22Rv1 (cell line): ENCODE results near the gene ATAD3B.
"Not testable (repeated sequence)": the region's sequence is repeated elsewhere in the genome, so short reads cannot be mapped to it uniquely, and the experiment has no call there.

Source experiments
- ZFX ChIP-seq: fragments of 450-650 bp; IDR thresholded peaks from 2 replicates; pipeline ENCODE4 v1.6.1; 2017; ENCODE audit warnings: antibody characterized with exemption, borderline replicate concordance
- TF ChIP-seq, protein P1 (sequence below): fragments of 450-650 bp; IDR thresholded peaks from 2 replicates; pipeline ENCODE4 v1.5.1; 2017; ENCODE audit warnings: mild to moderate bottlenecking

GRCh38 chr1:1516923-1517322 is 45.4 kb downstream of the ATAD3B start:
- TF ChIP-seq, protein P1, sequence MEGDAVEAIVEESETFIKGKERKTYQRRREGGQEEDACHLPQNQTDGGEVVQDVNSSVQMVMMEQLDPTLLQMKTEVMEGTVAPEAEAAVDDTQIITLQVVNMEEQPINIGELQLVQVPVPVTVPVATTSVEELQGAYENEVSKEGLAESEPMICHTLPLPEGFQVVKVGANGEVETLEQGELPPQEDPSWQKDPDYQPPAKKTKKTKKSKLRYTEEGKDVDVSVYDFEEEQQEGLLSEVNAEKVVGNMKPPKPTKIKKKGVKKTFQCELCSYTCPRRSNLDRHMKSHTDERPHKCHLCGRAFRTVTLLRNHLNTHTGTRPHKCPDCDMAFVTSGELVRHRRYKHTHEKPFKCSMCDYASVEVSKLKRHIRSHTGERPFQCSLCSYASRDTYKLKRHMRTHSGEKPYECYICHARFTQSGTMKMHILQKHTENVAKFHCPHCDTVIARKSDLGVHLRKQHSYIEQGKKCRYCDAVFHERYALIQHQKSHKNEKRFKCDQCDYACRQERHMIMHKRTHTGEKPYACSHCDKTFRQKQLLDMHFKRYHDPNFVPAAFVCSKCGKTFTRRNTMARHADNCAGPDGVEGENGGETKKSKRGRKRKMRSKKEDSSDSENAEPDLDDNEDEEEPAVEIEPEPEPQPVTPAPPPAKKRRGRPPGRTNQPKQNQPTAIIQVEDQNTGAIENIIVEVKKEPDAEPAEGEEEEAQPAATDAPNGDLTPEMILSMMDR = not testable (repeated sequence)
- TF ChIP-seq ZFX = not testable (repeated sequence)
